ENCODE data around the gene LSM4.

The LSM4 gene

GRCh38 chr19:18304458-18305310, 18.2 kb downstream of the LSM4 start (continued):
- TF ChIP-seq ZNF596 (tag by site-specific recombination; IDR thresholded peaks at IDR 0.05) (no peak), ZNF785 (tag by site-specific recombination; IDR thresholded peaks at IDR 0.05) (0 out of 2 replicates have a peak, but pooled peaks have one; percentile 43), ZNF670 (tag by site-specific recombination; IDR thresholded peaks at IDR 0.05; ENCODE audit: low read depth) (no peak), ZNF639 (tag by site-specific recombination; IDR thresholded peaks at IDR 0.05) (no peak), ZIC2 (tag by site-specific recombination; IDR thresholded peaks at IDR 0.05) (peak; percentile 78), ZNF324 (tag by site-specific recombination; IDR thresholded peaks at IDR 0.05) (0 out of 2 replicates have a peak, but pooled peaks have one; percentile 43), SCRT2 (tag by site-specific recombination; IDR thresholded peaks at IDR 0.05) (peak; percentile 33; the same call in 1 of the 2 replicates), ZBTB21 (tag by site-specific recombination; IDR thresholded peaks at IDR 0.05) (0 out of 2 replicates have a peak, but pooled peaks have one; percentile 48), PRDM1 (tag by site-specific recombination; IDR thresholded peaks at IDR 0.05) (0 out of 2 replicates have a peak, but pooled peaks have one; percentile 38), ZNF155 (tag by site-specific recombination; IDR thresholded peaks at IDR 0.05) (no peak), ZNF132 (tag by site-specific recombination; IDR thresholded peaks at IDR 0.05; ENCODE audit: borderline replicate concordance) (no peak), ZBTB48 (tag by site-specific recombination; IDR thresholded peaks at IDR 0.05) (peak; percentile 82), SP7 (tag by site-specific recombination; IDR thresholded peaks at IDR 0.05) (peak; percentile 59), ZNF692 (tag by site-specific recombination; IDR thresholded peaks at IDR 0.05) (peak; percentile 60; the same call in 1 of the 2 replicates), ZNF623 (tag by site-specific recombination; IDR thresholded peaks at IDR 0.05) (peak; percentile 11; the same call in 1 of the 2 replicates), ZBTB8A (tag by site-specific recombination; IDR thresholded peaks at IDR 0.05) (peak; percentile 38; the same call in 1 of the 2 replicates), ZNF514 (tag by site-specific recombination; IDR thresholded peaks at IDR 0.05) (no peak), ZBTB6 (tag by site-specific recombination; IDR thresholded peaks at IDR 0.05) (0 out of 2 replicates have a peak, but pooled peaks have one; percentile 14), ZBTB1 (tag by site-specific recombination; IDR thresholded peaks at IDR 0.05) (peak; percentile 70; the same call in 1 of the 2 replicates), ZBTB20 (tag by site-specific recombination; IDR thresholded peaks at IDR 0.05) (peak; percentile 40; the same call in 1 of the 2 replicates), ZNF335 (tag by site-specific recombination; conservative IDR thresholded peaks at IDR 0.05) (peak; percentile 55), SP2 (tag by site-specific recombination; IDR thresholded peaks at IDR 0.05) (peak; percentile 75), ZBTB17 (tag by site-specific recombination; IDR thresholded peaks at IDR 0.05) (peak; percentile 34), WT1 (tag by site-specific recombination; IDR thresholded peaks at IDR 0.05) (peak; percentile 84), ZBTB10 (tag by site-specific recombination; IDR thresholded peaks at IDR 0.05) (0 out of 2 replicates have a peak, but pooled peaks have one; percentile 33), HIC1 (tag by site-specific recombination; IDR thresholded peaks at IDR 0.05) (peak; percentile 76; the same call in 1 of the 2 replicates), ZNF76 (tag by site-specific recombination; IDR thresholded peaks at IDR 0.05; ENCODE audit: borderline replicate concordance, low read depth) (0 out of 2 replicates have a peak, but pooled peaks have one; percentile 45), ZNF426 (tag by site-specific recombination; IDR thresholded peaks at IDR 0.05) (no peak), ZEB2 (tag by site-specific recombination; IDR thresholded peaks at IDR 0.05) (peak; percentile 56; the same call in 1 of the 2 replicates), GLIS1 (tag by site-specific recombination; IDR thresholded peaks at IDR 0.05) (peak; percentile 68)
